Neutrophil (primary cell): ENCODE data around the gene HAGH.

Experiments used
- H3K27ac ChIP-seq: fragments of 200-600 bp; sonication (generic); 2 replicates; pipeline ENCODE4 v1.5.1; 2016; ENCODE audit warnings: mild to moderate bottlenecking, moderate library complexity
- H3K27me3 ChIP-seq: fragments of 200-600 bp; sonication (generic); 2 replicates; pipeline ENCODE4 v1.6.0; 2016; ENCODE audit warnings: mild to moderate bottlenecking
- H3K36me3 ChIP-seq: fragments of 200-600 bp; sonication (generic); 2 replicates; pipeline ENCODE4 v1.5.1; 2017
- H3K4me1 ChIP-seq, 2 experiments: fragments of 200-600 bp in 1 of 2; sonication (generic) in 1 of 2; 1 replicate in 1 of 2; 2 replicates in 1 of 2; pipeline versions ENCODE4 v1.5.1 to v1.6.1; 2013 to 2016; ENCODE audit warnings: low read depth in 1 of 2, low read length in 1 of 2, mild to moderate bottlenecking in 1 of 2, moderate library complexity in 1 of 2; ENCODE audit not compliant: control insufficient read depth in 1 of 2, insufficient read depth in 1 of 2
- H3K4me3 ChIP-seq, 2 experiments: fragments of 200-600 bp in 1 of 2; sonication (generic) in 1 of 2; 1 replicate in 1 of 2; 2 replicates in 1 of 2; pipeline ENCODE4 v1.5.1; 2013 to 2016; ENCODE audit warnings: low read depth in 1 of 2, low read length in 1 of 2, mild to moderate bottlenecking in 1 of 2, moderate library complexity in 1 of 2
- H3K9me3 ChIP-seq: fragments of 200-600 bp; sonication (generic); 2 replicates; pipeline ENCODE4 v1.5.1; 2016
- TF ChIP-seq, protein P1 (sequence below): fragments of 200-600 bp; sonication (generic); IDR thresholded peaks from 2 replicates; pipeline ENCODE4 v1.5.1; 2016; ENCODE audit warnings: antibody characterized with exemption

HAGH gene

DNA sequence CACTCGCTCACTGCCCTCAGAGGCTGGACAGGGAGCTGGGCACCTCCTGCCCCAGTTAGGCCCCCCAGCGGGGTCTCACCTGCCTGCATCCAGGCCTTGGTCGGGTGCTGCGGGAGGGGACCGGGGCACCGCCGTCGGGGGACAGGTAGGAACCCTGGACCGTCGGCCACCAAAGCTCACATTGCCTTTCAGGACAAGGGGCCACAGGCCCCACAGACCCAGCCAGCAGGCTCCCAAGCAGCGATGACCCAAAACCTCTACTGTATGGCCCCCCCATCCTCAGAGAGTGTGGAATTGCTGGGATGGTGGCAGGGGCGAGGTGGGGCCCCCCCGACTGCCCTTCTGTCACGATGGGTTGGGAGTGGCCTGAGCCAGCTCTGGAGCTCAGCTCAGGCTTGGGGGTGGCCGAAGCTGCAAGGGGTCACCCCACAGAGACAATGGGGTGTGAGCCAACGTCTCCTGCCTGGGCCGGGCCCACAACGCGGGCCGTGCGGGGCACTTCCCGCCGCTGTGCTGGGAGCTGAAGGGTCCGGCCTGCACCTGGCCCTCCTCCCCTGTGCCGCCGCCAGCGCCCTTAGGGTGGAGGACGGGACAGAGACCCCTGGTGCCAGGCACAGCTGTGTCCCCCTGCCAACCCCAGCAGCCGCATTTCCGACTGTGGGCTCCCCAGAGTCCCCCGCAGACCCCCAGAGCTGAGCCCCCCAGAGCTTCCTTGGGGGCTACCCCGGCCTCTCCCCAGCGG lies 33.6 kb downstream of the HAGH start:
- TF ChIP-seq, protein P1, sequence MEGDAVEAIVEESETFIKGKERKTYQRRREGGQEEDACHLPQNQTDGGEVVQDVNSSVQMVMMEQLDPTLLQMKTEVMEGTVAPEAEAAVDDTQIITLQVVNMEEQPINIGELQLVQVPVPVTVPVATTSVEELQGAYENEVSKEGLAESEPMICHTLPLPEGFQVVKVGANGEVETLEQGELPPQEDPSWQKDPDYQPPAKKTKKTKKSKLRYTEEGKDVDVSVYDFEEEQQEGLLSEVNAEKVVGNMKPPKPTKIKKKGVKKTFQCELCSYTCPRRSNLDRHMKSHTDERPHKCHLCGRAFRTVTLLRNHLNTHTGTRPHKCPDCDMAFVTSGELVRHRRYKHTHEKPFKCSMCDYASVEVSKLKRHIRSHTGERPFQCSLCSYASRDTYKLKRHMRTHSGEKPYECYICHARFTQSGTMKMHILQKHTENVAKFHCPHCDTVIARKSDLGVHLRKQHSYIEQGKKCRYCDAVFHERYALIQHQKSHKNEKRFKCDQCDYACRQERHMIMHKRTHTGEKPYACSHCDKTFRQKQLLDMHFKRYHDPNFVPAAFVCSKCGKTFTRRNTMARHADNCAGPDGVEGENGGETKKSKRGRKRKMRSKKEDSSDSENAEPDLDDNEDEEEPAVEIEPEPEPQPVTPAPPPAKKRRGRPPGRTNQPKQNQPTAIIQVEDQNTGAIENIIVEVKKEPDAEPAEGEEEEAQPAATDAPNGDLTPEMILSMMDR, result no peak
- Histone ChIP-seq H3K27me3 (no peaks in the 10 kb centered on the region), H3K27ac (no peak overlapping the region), H3K4me1 (no peaks in the 10 kb centered on the region), H3K36me3 (peaks cover 42% of the 10 kb centered on the region), H3K9me3 (no peaks in the 10 kb centered on the region), H3K4me3 (no peak overlapping the region)

DNA sequence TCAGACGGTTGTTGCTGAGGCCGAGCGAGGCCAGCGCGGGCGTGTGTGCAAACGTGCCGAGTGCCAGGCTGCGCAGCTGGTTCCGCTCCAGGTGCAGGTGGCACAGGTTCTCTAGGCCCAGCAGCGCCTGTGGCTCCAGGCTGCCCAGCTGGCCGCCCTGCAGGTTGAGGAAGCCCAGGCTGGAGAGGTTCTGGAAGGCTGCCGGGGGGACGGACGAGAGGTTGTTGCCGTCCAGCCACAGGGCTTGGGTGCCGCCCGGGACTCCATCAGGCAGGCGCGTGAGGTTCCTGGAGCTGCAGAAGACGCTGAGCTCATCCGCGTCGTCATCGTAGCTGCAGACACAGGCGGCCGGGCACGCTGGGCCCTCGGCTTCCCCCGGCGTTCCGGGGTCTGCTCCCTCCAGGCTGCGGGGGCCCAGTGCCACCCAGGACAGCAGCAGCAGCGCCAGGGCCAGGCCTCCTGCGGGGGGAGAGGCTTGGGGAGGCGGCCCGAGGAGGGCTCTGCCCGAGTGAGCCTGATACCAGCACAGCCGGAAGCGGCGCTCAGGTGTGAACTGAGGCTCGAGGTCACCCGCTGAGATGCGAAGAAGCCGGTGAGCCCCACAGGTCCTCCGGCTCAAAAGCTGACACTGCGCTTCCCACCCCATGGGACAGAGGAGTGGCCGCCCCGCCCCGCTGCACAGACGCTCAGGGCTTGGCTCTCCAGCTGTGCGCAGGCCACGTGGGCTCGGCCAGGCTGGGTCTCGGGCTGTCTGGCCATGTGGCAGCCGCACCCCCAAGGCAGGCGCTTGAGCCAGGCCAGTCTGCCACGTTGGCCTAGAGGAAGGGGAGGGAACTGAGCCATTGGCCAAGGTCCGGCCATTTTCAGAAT lies 34.4 kb downstream of the HAGH start:
- no peaks in the 10 kb centered on the region for H3K9me3 ChIP-seq
- no peak overlapping the region for H3K27ac ChIP-seq
- no peak overlapping the region for H3K4me3 ChIP-seq
- peaks cover 50% of the 10 kb centered on the region for H3K36me3 ChIP-seq
- H3K27me3 ChIP-seq, result no peaks in the 10 kb centered on the region
- H3K4me1 ChIP-seq, result no peaks in the 10 kb centered on the region
- TF ChIP-seq, protein P1, result no peak

DNA sequence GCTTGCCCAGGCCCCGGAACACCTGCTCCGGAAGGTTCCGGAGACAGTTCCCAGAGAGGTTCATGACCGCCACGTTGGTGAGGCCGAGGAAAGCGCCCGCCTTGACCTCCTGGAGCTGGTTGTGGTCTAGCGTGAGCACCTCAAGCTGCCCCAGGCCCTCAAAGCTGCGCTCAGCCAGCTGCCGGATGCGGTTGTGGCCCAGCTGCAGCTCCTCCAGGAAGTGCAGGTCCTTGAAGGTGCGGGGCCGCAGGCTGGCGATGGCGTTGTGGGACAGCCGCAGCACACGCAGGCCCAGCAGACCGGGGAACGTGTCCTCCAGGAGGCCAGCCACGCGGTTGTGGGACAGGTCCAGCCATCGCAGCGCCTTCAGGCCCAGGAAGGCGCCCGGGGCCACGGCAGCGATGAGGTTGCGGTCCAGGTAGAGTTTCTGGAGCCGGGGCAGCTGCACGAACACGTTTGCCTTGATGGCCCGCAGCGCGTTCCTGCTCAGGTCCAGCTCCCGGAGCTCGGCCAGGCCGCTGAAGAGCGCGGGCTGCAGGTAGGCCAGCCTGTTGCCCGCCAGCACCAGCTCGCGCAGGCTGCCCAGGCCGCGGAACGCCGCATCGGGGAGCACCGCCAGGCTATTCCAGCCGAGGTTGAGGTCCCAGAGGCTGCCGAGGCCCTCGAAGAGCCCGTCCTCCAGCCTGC lies 35.2 kb downstream of the HAGH start:
- H3K4me1 ChIP-seq, result no peaks in the 10 kb centered on the region
- no peaks in the 10 kb centered on the region for H3K9me3 ChIP-seq
- H3K36me3 ChIP-seq, result peaks cover 58% of the 10 kb centered on the region
- no peak overlapping the region for H3K27ac ChIP-seq
- no peaks in the 10 kb centered on the region for H3K27me3 ChIP-seq
- H3K4me3 ChIP-seq, result no peak overlapping the region
- TF ChIP-seq, protein P1, result no peak

DNA sequence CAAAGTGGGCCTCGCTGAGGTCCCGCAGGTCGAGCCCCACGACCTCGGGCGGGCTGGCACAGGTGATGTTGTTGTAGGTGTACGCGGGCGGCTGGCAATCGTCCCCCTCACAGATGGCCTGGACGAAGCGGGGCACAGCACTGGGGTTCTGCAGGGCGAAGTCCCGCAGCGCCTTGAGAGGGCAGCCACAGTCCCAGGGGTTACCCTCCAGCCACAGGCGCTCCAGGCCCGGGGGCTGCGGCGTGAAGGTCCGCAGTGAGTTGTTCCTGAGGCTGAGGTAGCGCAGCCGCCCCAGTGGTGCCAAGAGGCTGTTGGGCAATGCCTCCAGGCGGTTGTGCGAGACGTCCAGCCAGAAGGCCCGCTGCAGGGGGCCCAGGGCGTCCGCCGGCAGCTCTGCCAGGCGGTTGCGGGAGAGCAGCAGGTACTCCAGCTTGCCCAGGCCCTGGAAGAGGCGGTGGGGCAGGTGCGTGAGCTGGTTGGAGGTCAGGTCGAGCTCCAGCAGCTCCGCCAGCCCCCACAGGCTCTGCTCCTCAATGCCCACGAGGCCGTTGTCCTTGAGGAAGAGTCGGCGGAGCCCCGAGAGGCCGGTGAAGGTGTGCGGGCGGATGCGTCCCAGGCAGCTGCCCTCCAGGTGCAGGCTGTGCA lies 35.9 kb downstream of the HAGH start:
- Histone ChIP-seq H3K36me3 (peaks cover 58% of the 10 kb centered on the region), H3K27ac (no peak overlapping the region), H3K27me3 (no peaks in the 10 kb centered on the region), H3K4me1 (no peaks in the 10 kb centered on the region), H3K4me3 (no peak overlapping the region), H3K9me3 (no peaks in the 10 kb centered on the region)
- TF ChIP-seq, protein P1, result no peak

DNA sequence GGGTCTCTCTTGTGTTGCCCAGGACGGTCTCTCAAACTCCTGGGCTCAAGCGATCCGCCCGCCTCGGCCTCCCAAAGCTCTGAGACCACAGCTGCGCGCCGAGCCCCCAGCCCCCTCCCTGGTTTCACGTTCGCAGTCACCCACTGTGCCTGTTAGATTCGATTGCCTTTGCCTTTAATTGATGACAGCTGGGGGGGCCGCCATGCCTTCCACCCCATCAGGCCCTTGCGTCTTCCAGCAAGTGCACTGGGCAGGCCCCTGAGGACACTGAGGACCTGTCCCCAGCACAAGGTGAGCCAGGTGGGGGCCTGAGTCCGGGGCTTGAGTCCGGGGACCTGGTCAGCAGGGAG lies 36.4 kb downstream of the HAGH start:
- no peaks in the 10 kb centered on the region for H3K4me1 ChIP-seq
- H3K4me3 ChIP-seq, result no peak overlapping the region
- peaks cover 58% of the 10 kb centered on the region for H3K36me3 ChIP-seq
- TF ChIP-seq, protein P1, result no peak
- no peaks in the 10 kb centered on the region for H3K27me3 ChIP-seq
- no peak overlapping the region for H3K27ac ChIP-seq
- no peaks in the 10 kb centered on the region for H3K9me3 ChIP-seq
